ENCODE data around the gene KANK3. TPM values are rescaled to one million over a fixed set of nuclear protein-coding genes. Genes with fewer than 3 reads are reported as not detected.

KANK3 gene
- total and polyA plus RNA-seq, 9 of the 15 experiments (the other 6 are each of a cell fraction or from before 2014, with no cell fraction given), result 0.03 to 0.40 (median 0.08) TPM; not detected in 6

DNA sequence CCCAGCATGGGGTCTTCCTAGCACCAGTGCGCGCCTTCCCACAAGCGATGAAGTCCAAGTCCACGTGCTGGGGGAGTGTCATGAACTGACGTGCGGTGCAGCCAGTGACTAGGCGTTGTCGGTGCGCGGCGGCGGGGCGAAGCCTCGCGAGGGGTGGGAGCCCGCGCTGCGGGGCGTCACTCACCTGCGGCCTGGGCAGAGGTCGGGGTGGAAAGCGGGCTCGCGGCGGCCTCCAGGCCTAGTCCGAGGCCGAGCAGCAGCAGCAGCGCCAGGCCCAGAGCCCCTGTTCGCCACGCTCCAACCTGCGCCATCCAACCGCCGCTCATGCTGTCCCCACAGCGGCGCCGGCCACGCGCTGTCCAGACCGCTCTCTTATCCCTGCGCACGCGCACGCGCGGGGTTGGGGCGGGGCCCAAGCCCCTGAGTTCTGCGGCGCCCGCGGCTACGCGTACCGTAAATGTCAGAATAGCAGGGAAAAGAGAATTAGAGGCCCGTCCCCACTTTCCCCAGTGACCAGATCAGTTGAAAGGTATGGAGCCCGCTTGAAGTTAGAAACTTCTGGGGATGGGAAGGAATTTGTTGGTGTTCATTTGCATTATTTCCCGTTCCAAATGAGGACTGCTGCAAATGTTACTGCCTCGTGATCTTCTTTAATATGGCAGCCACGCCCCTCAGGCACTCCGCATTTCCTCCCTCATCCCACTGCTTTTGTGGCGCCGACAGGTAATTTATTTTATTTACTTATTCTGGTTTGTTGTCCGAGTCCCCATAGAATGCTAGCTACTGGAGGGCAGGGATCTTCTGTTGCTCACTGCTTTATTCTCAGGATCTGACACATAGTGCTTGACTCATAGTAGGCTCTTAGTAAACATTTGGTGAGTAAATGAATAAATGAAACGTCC, 34.8 kb downstream of the KANK3 start, which contains the start of gene CD320 (continued):
- peak; percentile 75; the same call in 1 of the 2 replicates for TF ChIP-seq ZNF212 (CRISPR knock-in tag; IDR thresholded peaks at IDR 0.05)
- no peak; the same call in 1 of the 2 replicates for TF ChIP-seq ZNF589 (CRISPR knock-in tag; IDR thresholded peaks at IDR 0.05; ENCODE audit: low read depth)
- TF ChIP-seq SIX5 (IDR thresholded peaks at IDR 0.05; ENCODE audit: borderline replicate concordance in 1 of 2, insufficient read depth in 1 of 2, low read depth in 1 of 2, low read length in 2 of 2), result no peak
- TF ChIP-seq HDAC1 (IDR thresholded peaks at IDR 0.05), result peak in 1 of 2 experiments; percentile 96; a peak in 2 of 4 replicates
- TF ChIP-seq SPI1 (IDR thresholded peaks at IDR 0.05; ENCODE audit: borderline replicate concordance, low read depth, low read length), result 0 out of 2 replicates have a peak, but pooled peaks have one; percentile 39
- TF ChIP-seq, protein P1, sequence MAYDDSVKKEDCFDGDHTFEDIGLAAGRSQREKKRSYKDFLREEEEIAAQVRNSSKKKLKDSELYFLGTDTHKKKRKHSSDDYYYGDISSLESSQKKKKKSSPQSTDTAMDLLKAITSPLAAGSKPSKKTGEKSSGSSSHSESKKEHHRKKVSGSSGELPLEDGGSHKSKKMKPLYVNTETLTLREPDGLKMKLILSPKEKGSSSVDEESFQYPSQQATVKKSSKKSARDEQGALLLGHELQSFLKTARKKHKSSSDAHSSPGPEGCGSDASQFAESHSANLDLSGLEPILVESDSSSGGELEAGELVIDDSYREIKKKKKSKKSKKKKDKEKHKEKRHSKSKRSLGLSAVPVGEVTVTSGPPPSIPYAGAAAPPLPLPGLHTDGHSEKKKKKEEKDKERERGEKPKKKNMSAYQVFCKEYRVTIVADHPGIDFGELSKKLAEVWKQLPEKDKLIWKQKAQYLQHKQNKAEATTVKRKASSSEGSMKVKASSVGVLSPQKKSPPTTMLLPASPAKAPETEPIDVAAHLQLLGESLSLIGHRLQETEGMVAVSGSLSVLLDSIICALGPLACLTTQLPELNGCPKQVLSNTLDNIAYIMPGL (CRISPR knock-in tag; IDR thresholded peaks at IDR 0.05), result peak; percentile 79
- no peak for TF ChIP-seq ZNF354B (CRISPR knock-in tag; IDR thresholded peaks at IDR 0.05)
- TF ChIP-seq NEUROD1 (IDR thresholded peaks at IDR 0.05; ENCODE audit: borderline replicate concordance, low read depth, low read length, partially characterized antibody), result peak; percentile 78
- 0 out of 2 replicates have a peak, but pooled peaks have one; percentile 52 for TF ChIP-seq HDAC2 (IDR thresholded peaks at IDR 0.05)
- TF ChIP-seq, protein P2, sequence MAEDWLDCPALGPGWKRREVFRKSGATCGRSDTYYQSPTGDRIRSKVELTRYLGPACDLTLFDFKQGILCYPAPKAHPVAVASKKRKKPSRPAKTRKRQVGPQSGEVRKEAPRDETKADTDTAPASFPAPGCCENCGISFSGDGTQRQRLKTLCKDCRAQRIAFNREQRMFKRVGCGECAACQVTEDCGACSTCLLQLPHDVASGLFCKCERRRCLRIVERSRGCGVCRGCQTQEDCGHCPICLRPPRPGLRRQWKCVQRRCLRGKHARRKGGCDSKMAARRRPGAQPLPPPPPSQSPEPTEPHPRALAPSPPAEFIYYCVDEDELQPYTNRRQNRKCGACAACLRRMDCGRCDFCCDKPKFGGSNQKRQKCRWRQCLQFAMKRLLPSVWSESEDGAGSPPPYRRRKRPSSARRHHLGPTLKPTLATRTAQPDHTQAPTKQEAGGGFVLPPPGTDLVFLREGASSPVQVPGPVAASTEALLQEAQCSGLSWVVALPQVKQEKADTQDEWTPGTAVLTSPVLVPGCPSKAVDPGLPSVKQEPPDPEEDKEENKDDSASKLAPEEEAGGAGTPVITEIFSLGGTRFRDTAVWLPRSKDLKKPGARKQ (CRISPR knock-in tag; IDR thresholded peaks at IDR 0.05), result no peak
- TF ChIP-seq, protein P3, sequence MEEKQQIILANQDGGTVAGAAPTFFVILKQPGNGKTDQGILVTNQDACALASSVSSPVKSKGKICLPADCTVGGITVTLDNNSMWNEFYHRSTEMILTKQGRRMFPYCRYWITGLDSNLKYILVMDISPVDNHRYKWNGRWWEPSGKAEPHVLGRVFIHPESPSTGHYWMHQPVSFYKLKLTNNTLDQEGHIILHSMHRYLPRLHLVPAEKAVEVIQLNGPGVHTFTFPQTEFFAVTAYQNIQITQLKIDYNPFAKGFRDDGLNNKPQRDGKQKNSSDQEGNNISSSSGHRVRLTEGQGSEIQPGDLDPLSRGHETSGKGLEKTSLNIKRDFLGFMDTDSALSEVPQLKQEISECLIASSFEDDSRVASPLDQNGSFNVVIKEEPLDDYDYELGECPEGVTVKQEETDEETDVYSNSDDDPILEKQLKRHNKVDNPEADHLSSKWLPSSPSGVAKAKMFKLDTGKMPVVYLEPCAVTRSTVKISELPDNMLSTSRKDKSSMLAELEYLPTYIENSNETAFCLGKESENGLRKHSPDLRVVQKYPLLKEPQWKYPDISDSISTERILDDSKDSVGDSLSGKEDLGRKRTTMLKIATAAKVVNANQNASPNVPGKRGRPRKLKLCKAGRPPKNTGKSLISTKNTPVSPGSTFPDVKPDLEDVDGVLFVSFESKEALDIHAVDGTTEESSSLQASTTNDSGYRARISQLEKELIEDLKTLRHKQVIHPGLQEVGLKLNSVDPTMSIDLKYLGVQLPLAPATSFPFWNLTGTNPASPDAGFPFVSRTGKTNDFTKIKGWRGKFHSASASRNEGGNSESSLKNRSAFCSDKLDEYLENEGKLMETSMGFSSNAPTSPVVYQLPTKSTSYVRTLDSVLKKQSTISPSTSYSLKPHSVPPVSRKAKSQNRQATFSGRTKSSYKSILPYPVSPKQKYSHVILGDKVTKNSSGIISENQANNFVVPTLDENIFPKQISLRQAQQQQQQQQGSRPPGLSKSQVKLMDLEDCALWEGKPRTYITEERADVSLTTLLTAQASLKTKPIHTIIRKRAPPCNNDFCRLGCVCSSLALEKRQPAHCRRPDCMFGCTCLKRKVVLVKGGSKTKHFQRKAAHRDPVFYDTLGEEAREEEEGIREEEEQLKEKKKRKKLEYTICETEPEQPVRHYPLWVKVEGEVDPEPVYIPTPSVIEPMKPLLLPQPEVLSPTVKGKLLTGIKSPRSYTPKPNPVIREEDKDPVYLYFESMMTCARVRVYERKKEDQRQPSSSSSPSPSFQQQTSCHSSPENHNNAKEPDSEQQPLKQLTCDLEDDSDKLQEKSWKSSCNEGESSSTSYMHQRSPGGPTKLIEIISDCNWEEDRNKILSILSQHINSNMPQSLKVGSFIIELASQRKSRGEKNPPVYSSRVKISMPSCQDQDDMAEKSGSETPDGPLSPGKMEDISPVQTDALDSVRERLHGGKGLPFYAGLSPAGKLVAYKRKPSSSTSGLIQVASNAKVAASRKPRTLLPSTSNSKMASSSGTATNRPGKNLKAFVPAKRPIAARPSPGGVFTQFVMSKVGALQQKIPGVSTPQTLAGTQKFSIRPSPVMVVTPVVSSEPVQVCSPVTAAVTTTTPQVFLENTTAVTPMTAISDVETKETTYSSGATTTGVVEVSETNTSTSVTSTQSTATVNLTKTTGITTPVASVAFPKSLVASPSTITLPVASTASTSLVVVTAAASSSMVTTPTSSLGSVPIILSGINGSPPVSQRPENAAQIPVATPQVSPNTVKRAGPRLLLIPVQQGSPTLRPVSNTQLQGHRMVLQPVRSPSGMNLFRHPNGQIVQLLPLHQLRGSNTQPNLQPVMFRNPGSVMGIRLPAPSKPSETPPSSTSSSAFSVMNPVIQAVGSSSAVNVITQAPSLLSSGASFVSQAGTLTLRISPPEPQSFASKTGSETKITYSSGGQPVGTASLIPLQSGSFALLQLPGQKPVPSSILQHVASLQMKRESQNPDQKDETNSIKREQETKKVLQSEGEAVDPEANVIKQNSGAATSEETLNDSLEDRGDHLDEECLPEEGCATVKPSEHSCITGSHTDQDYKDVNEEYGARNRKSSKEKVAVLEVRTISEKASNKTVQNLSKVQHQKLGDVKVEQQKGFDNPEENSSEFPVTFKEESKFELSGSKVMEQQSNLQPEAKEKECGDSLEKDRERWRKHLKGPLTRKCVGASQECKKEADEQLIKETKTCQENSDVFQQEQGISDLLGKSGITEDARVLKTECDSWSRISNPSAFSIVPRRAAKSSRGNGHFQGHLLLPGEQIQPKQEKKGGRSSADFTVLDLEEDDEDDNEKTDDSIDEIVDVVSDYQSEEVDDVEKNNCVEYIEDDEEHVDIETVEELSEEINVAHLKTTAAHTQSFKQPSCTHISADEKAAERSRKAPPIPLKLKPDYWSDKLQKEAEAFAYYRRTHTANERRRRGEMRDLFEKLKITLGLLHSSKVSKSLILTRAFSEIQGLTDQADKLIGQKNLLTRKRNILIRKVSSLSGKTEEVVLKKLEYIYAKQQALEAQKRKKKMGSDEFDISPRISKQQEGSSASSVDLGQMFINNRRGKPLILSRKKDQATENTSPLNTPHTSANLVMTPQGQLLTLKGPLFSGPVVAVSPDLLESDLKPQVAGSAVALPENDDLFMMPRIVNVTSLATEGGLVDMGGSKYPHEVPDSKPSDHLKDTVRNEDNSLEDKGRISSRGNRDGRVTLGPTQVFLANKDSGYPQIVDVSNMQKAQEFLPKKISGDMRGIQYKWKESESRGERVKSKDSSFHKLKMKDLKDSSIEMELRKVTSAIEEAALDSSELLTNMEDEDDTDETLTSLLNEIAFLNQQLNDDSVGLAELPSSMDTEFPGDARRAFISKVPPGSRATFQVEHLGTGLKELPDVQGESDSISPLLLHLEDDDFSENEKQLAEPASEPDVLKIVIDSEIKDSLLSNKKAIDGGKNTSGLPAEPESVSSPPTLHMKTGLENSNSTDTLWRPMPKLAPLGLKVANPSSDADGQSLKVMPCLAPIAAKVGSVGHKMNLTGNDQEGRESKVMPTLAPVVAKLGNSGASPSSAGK (IDR thresholded peaks at IDR 0.05), result peak; percentile 98

Data from K562 (cell line).